Keratinocyte (primary cell): Measurements from ENCODE around the gene ATAD1. TPM values are rescaled to one million over a fixed set of nuclear protein-coding genes. Genes with fewer than 3 reads are reported as not detected.
"Not testable (repeated sequence)": the region's sequence is repeated elsewhere in the genome, so short reads cannot be mapped to it uniquely, and the experiment has no call there.

ENCODE experiments used
- DNase-seq: peaks from one replicate; pipeline ENCODE4 v3.0.0-alpha.2; 2011; ENCODE audit warnings: low read depth, missing footprints, low spot score
- FAIRE-seq: peaks from 2 replicates; lab custom pipeline; 2011; peaks lifted over from hg19 to GRCh38; lab: Jason Lieb, UNC
- H2AFZ ChIP-seq: 2 replicates; pipeline ENCODE4 v1.6.0; 2012; ENCODE audit warnings: low read length, control low read depth, inconsistent platforms; ENCODE audit not compliant: control insufficient read depth
- H3K27ac ChIP-seq: 2 replicates; pipeline ENCODE4 v1.5.1; 2011; ENCODE audit warnings: low read length; ENCODE audit not compliant: control insufficient read depth, insufficient read depth
- H3K27me3 ChIP-seq: 3 replicates; pipeline ENCODE4 v1.6.0; 2011; ENCODE audit warnings: low read length; ENCODE audit not compliant: control insufficient read depth, insufficient read depth; ENCODE audit errors: extremely low read depth
- H3K36me3 ChIP-seq, 2 experiments: 2 replicates in 1 of 2; 3 replicates in 1 of 2; pipeline ENCODE4 v1.5.1; 2011; ENCODE audit warnings: low read length in 2 of 2, mild to moderate bottlenecking in 1 of 2; ENCODE audit not compliant: control insufficient read depth in 2 of 2, insufficient read depth in 2 of 2; ENCODE audit errors: extremely low read depth in 1 of 2
- H3K4me1 ChIP-seq: 3 replicates; pipeline ENCODE4 v1.5.1; 2011; ENCODE audit warnings: low read length; ENCODE audit not compliant: control insufficient read depth, insufficient read depth; ENCODE audit errors: extremely low read depth
- H3K4me2 ChIP-seq: 3 replicates; pipeline ENCODE4 v1.6.0; 2011; ENCODE audit warnings: low read depth, low read length; ENCODE audit not compliant: control insufficient read depth, insufficient read depth; ENCODE audit errors: extremely low read depth
- H3K4me3 ChIP-seq, 3 experiments: fragments of 200-600 bp in 1 of 3; sonication (generic) in 1 of 3; 2 replicates in 2 of 3; 3 replicates in 1 of 3; pipeline ENCODE4 v1.5.1; 2011 to 2016; ENCODE audit warnings: low read length in 3 of 3, mild to moderate bottlenecking in 3 of 3, control low read depth in 2 of 3, inconsistent platforms in 1 of 3, low read depth in 1 of 3, mixed read lengths in 1 of 3, mixed run types in 1 of 3, moderate library complexity in 1 of 3; ENCODE audit not compliant: control insufficient read depth in 2 of 3, insufficient read depth in 2 of 3; ENCODE audit errors: extremely low read depth in 1 of 3
- H3K79me2 ChIP-seq: 2 replicates; pipeline ENCODE4 v1.6.0; 2012; ENCODE audit warnings: low read length; ENCODE audit not compliant: control insufficient read depth, insufficient read depth
- H3K9ac ChIP-seq: 3 replicates; pipeline ENCODE4 v1.6.0; 2011; ENCODE audit warnings: low read length; ENCODE audit not compliant: control insufficient read depth, insufficient read depth; ENCODE audit errors: extremely low read depth
- H3K9me1 ChIP-seq: 3 replicates; pipeline ENCODE4 v1.6.0; 2011; ENCODE audit warnings: low read length; ENCODE audit not compliant: control insufficient read depth, insufficient read depth; ENCODE audit errors: extremely low read depth
- H3K9me3 ChIP-seq: 2 replicates; pipeline ENCODE4 v1.5.1; 2012; ENCODE audit warnings: low read depth, low read length; ENCODE audit not compliant: control insufficient read depth
- H4K20me1 ChIP-seq: 3 replicates; pipeline ENCODE4 v1.6.0; 2011; ENCODE audit warnings: low read length; ENCODE audit not compliant: control insufficient read depth, insufficient read depth; ENCODE audit errors: extremely low read depth
- EZH2 ChIP-seq: IDR thresholded peaks from one replicate; pipeline ENCODE4 v1.6.1; 2012; ENCODE audit warnings: inconsistent platforms, mild to moderate bottlenecking, low read length, moderate library complexity
- dilution Hi-C: fragments of 300-500 bp; cut with MboI; formaldehyde crosslinking; loops from one replicate; pipeline ENCODE4 v1.7.0; 2020; ENCODE audit warnings: low sequenced_read_pairs; ENCODE audit not compliant: extremely low pct_ligation_motif_present
- polyA plus RNA-seq, 5 experiments: library from polyadenylated mRNA; depleted of rRNA in 3 of 5; stranded (reverse) in 3 of 5; stranded (forward) in 1 of 5; unstranded in 1 of 5; fragments of >200 nt; gene quantifications; 1 replicate in 1 of 5; 2 replicates in 3 of 5; 3 replicates in 1 of 5; pipeline versions ENCODE4 v1.2.1 to v1.2.3, GENCODE V29; 2011 to 2012; ENCODE audit warnings: missing spikeins in 2 of 5, low read depth in 1 of 5, low replicate concordance in 1 of 5
- TF ChIP-seq, protein P1 (sequence below), 3 experiments: IDR thresholded peaks in 1 of 3; conservative IDR thresholded peaks in 1 of 3; optimal IDR thresholded peaks in 1 of 3; 2 replicates in 2 of 3; 3 replicates in 1 of 3; pipeline versions ENCODE3 to v1.5.1; 2011; ENCODE audit warnings: low read length in 3 of 3, mild to moderate bottlenecking in 3 of 3, moderate library complexity in 2 of 3, control low read depth in 1 of 3, inconsistent platforms in 1 of 3; ENCODE audit not compliant: insufficient read depth in 2 of 3; ENCODE audit errors: extremely low read depth in 1 of 3

The ATAD1 gene
- polyA plus RNA-seq, 1 donor (not counting 4 experiments of a cell fraction or from before 2014, with no cell fraction given) = 51.0 TPM

- no peak for DNase-seq
- Histone ChIP-seq H2AFZ (no peak overlapping the region), H3K27ac (no peak overlapping the region), H3K9me1 (no peaks in the 10 kb centered on the region), H3K36me3 (no peaks in the 10 kb centered on the region), H3K9ac (no peak overlapping the region), H4K20me1 (no peaks in the 10 kb centered on the region), H3K4me1 (peaks cover 28% of the 10 kb centered on the region), H3K9me3 (no peaks in the 10 kb centered on the region), H3K4me2 (no peak overlapping the region), H3K27me3 (no peaks in the 10 kb centered on the region), H3K4me3 (no peak overlapping the region), H3K79me2 (no peaks in the 10 kb centered on the region)
- dilution Hi-C loops = no loop called here
- no peak for FAIRE-seq
- TF ChIP-seq EZH2 = no peak
- TF ChIP-seq, protein P1, sequence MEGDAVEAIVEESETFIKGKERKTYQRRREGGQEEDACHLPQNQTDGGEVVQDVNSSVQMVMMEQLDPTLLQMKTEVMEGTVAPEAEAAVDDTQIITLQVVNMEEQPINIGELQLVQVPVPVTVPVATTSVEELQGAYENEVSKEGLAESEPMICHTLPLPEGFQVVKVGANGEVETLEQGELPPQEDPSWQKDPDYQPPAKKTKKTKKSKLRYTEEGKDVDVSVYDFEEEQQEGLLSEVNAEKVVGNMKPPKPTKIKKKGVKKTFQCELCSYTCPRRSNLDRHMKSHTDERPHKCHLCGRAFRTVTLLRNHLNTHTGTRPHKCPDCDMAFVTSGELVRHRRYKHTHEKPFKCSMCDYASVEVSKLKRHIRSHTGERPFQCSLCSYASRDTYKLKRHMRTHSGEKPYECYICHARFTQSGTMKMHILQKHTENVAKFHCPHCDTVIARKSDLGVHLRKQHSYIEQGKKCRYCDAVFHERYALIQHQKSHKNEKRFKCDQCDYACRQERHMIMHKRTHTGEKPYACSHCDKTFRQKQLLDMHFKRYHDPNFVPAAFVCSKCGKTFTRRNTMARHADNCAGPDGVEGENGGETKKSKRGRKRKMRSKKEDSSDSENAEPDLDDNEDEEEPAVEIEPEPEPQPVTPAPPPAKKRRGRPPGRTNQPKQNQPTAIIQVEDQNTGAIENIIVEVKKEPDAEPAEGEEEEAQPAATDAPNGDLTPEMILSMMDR (optimal IDR thresholded peaks at IDR 0.05 in 1 of 3, IDR thresholded peaks at IDR 0.05 in 1 of 3, conservative IDR thresholded peaks at IDR 0.05 in 1 of 3; ENCODE audit: extremely low read depth in 1 of 3, insufficient read depth in 2 of 3, low read length in 3 of 3) = no peak
Measured at GRCh38 chr10:87849001-87849400, 31.0 kb upstream of the ATAD1 start.

DNA sequence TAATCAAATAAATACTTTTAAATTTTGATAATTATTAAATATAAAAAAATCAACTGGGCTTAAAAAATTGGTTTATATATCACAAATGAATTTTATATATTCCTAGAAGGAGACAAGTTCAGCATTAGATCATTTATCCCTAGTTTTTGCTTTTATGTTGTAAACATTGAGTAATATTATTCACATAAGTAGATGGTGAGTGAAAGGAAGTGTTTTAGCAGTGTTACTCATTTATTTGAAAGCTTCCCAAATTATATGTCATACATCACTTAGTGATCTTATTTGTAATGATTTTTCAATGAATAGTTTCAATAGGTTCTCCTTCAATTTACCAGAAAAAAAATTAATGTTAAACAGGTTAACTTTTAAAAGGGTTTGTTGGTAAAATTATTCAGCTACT lies 29.5 kb upstream of the ATAD1 start:
- Histone ChIP-seq H3K9me3 (no peaks in the 10 kb centered on the region), H3K27me3 (no peaks in the 10 kb centered on the region), H4K20me1 (no peaks in the 10 kb centered on the region), H3K4me1 (peaks cover 36% of the 10 kb centered on the region), H3K4me2 (no peak overlapping the region), H2AFZ (no peak overlapping the region), H3K79me2 (no peaks in the 10 kb centered on the region), H3K36me3 (no peaks in the 10 kb centered on the region), H3K9ac (no peak overlapping the region), H3K4me3 (no peak overlapping the region), H3K9me1 (no peaks in the 10 kb centered on the region), H3K27ac (no peak overlapping the region)
- dilution Hi-C loops = no loop called here
- DNase-seq (no peak), FAIRE-seq (no peak)
- TF ChIP-seq EZH2 = no peak
- TF ChIP-seq, protein P1 (optimal IDR thresholded peaks at IDR 0.05 in 1 of 3, IDR thresholded peaks at IDR 0.05 in 1 of 3, conservative IDR thresholded peaks at IDR 0.05 in 1 of 3; ENCODE audit: extremely low read depth in 1 of 3, insufficient read depth in 2 of 3, low read length in 3 of 3) = no peak

DNA sequence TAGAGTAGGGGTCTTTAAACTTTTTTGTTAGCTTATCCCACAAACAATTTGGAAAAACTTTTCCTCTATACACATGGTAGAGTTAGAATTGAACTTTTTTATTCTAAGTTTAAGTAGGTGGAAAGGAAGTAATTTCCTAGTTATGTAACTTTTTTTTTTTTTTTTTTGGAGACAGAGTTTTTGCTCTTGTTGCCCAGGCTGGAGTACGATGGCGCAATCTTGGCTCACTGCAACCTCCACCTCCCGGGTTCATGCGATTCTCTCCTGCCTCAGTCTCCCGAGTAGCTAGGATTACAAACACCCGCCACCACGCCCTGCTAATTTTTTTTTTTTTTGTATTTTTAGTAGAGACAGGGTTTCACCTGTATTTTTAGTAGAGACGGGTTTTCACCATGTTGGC lies 28.7 kb upstream of the ATAD1 start:
- DNase-seq, H3K27ac ChIP-seq, H3K9me1 ChIP-seq, H2AFZ ChIP-seq, dilution Hi-C loops, H3K4me3 ChIP-seq, H3K79me2 ChIP-seq, H3K9ac ChIP-seq, H3K9me3 ChIP-seq, H3K36me3 ChIP-seq, H3K4me2 ChIP-seq, H3K27me3 ChIP-seq, FAIRE-seq, H4K20me1 ChIP-seq: not testable (repeated sequence)
- H3K4me1 ChIP-seq = peaks cover 43% of the 10 kb centered on the region
